Stimulated activated CD4-positive, alpha-beta T cell treated with anti-CD3 and anti-CD28 coated beads, Interleukin-1b, Interleukin-23, amount 100 ng/mL, for 24 hours (primary cell): ENCODE data around the gene SPTLC3.

ENCODE experiments used
- DNase-seq, 4 experiments: peaks; one replicate each; pipeline ENCODE4 v3.0.0-alpha.2; 2020; ENCODE audit warnings: low read depth in 4 of 4, low spot score in 1 of 4

Gene SPTLC3

DNA sequence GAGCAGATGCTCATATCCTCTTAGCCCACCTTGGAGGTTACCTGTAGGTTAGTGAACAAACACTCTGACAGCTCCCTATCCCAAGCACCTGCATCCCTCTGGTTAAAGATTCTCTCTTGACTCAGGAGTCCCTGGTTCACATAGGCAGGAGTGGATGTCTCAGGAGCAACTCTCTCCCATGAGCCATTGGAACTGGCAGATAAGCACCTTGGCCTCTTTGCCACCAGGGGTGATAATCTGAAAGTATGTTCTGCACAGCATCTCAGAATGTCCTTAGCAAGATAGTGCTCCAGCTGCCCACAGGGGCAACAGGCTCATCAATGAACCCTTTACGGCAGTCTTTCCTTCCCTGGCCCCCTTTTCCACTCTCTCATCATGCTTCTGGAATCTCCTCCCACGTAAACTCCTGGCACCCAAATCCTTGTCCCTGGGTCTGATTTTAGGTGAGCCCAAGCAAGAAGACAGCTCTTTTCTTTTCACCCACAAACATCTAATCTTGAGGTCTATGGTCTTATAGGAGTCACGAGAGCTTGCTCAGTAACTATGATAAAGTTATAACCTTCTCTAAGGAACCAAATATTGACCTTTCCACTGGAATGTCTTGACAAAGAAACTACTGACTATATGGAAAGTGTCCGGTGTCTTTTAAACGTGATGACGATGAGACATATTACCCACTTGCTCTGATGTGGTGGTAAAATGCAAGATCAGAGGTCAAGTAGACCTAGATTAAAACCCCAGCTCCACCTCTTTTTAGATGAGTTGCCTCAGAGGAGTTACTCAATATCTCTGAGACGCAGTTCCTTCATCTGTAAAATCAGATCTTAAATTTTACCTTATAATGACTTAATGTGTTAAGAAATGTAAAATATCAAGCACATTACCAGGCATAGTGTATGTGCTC is 172.5 kb downstream of the SPTLC3 start:
- DNase-seq, result no peak

DNA sequence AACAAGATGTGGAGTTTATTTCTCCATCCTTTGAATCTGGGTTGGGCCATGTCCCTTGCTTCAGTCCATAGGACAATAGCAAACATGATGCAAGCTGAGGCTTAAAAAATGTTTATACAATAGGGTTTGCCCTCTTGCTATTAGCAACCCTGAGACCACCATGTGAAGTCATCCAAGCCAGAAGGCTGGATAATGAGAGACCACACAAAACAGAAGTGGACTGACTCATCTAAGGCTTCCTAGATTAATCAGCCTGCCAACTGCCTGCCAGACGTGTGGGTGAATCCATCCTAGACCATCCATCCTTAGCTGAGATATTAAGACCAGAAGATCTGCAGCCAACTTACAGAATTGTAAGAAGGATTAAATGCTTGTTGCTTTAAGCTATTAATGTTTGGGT is 174.2 kb downstream of the SPTLC3 start:
- no peak for DNase-seq

DNA sequence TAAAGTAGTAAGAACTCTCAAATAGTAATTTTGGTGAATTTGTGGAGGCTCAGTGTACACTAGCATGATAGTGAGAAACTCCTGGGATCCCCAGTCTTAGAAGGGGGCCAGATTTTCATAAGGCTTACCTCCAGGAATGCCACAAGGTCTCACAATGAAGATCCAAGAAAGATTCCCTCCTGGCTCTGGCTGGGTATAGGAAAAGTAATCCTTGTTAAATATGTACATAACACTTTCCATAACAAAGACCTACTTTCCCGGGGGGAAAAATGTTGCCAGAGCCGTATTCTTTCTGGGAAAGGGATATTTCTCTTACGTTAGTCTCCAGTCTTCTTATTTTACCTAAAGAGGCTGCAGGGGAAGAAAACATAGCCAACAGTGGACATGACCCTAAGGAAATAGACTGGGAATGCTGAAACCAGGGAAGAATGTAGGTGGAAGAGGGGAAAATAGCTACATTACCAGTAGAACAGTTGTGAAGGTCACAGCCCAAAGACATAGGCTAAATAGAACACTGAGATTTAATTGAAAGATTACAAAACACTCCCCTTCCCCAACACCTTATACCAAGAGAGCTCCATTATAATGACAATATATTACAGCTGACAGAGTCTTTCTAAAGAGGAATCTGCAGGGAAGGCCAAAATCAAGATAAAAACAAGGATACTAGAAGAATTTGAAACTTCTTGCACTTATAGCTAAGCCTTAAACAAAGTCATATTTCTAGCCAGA is 177.4 kb downstream of the SPTLC3 start:
- no peak for DNase-seq

DNA sequence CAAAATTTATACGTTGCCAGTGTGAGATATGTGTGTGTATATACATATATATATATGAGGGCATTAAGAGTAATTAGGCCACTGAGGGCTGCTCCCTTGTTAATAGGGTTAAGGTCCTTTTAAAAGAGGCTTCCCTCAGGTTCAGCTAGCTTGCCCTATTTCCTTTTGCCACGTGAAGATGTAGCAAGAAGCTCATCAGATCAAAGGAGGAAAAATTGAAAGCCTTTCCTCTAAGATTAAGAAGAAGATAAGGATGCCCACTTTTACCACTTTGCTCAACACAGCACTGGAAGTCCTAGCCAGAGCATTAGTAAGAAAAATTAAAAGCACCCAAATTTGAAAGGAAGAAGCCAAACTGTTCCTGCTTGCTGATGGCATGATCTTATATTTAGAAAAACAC is 179.1 kb downstream of the SPTLC3 start:
- no peak for DNase-seq

GRCh38 chr20:13199279-13199678 is 190.5 kb downstream of the SPTLC3 start:
- no peak for DNase-seq

GRCh38 chr20:13200767-13201500 is 192.2 kb downstream of the SPTLC3 start:
- DNase-seq, result no peak

DNA sequence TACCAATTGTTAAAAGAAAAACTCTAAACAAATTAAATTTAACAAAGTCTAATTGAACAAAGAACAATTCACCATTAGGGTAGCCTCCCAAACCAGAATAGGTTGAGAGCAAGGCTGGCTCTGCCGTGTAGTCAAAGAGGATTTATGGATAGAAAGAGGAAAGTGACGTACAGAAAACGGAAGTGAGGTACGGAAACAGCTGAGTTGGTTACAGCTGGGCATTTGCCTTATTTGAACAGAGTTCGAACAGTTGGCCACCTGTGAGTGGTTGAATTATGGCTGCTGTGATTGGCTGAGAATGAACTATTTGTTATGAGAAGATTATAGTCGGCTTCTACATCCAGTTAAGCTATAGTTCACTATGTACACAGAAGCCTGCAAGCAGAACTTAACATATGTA is 193.8 kb downstream of the SPTLC3 start:
- DNase-seq, result no peak

GRCh38 chr20:13205425-13205824 is 196.7 kb downstream of the SPTLC3 start:
- no peak for DNase-seq

DNA sequence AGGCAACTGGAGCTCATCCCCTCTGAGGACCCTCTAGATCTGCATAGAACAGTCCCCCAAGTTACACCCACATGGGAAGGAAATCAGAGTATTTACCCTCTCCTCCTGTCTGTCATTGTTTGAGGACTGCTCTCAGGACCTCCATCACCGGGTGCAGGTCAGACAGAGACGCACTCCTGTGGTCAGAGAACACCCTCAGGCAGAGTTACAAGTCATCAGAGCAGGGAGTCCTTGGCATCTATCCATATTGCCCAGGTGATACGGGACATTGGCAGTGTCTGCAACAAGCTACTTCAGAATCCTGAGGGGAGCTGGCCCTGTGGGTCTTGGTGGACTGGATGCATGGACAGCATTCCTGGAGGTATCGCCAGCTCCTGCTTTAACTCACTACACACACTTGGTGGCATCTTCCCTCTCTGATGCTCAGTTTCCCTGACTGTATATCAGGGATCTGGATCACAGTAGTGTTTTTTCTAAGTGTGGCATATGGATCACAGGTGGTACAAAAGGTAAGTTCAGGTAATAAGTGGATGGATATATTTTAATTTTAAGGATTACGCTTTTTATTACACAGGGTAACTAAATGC is 197.2 kb downstream of the SPTLC3 start:
- DNase-seq, result no peak

DNA sequence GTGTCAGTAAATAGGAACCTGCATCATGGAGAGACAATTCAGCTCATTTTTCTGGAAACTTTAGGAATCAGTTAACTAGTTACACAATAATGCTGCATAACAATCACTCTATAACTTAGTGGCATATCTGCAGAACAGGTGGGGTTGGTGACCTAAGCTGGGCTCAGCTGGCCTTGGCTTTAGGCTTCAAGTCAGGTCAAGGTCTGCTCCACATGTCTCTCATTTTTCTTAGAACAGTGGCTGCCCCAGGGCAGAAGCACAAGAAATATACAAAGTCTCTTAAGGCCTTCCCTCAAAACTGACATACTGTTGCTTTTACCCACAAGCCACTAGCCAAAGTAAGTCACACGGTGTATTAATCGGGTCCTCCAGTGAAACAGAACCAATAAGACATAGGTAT is 198.2 kb downstream of the SPTLC3 start:
- DNase-seq, result no peak

DNA sequence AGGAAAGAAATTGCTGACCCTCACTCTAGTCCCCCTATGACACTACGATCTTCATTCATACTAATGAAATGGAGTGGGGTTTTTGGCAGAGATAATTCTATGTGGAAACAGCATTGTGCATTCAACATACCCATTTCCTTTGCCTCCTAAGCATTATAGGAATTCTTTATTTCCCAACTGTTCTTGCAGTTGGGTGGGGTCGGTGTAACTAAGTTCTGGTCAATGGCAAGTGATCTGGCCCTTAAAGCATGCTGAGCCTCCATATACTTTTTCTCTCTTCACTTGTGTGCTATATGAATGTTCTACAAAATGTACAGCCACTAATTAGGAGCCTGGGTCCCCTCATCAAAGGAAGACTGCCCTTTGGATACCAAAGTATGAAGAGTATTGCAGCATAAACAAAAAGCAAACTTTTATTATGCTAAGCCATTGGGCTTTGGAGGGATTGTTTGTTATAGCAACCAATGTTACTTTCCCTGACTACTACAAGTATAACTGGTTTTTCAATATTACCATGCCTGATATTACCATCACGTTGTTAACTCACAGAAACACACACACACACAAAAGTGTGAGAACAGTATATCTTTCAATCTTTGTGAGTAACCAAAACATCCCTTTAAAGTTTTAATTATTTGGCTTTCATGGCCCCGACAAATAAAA is 203.3 kb downstream of the SPTLC3 start:
- DNase-seq, result no peak

- no peak for DNase-seq
These were observed 204.0 kb downstream of the SPTLC3 start for GRCh38 chr20:13212750-13213149.

DNA sequence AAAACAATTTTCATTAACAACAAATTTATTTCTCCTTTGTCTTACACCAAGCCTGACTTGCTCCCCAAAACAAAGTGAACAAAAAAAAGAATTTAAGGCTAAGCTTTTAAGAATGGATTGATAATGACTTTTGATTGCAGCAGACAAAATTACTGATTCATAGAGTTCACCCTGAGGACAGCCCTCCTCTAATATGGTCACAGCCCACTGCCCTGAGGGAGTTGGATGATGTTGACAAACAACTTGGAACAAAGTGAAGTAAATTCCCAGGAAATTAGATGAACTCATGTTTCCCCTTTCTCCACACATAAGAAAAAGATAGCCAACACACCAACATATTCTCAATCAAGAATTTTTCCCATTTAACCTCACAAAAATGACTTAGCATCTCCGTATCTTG is 204.6 kb downstream of the SPTLC3 start:
- no peak for DNase-seq

- no peak for DNase-seq
These were observed 207.8 kb downstream of the SPTLC3 start for GRCh38 chr20:13216533-13216932.
